OCI-LY3 (cell line): ENCODE data around the gene PAF1.

Experiments
- EZH2phosphoT487 ChIP-seq: fragments of 200-600 bp; shearing (Covaris generic); IDR thresholded peaks from 2 replicates; pipeline ENCODE4 v1.6.1; 2018; ENCODE audit warnings: antibody characterized with exemption, mixed run types, low read depth
- TF ChIP-seq, protein P1 (sequence below): fragments of 200-600, 300-600 bp; sonication (generic); IDR thresholded peaks from 2 replicates; pipeline ENCODE4 v1.5.1; 2014; ENCODE audit warnings: antibody characterized with exemption, low read length, low read depth

DNA sequence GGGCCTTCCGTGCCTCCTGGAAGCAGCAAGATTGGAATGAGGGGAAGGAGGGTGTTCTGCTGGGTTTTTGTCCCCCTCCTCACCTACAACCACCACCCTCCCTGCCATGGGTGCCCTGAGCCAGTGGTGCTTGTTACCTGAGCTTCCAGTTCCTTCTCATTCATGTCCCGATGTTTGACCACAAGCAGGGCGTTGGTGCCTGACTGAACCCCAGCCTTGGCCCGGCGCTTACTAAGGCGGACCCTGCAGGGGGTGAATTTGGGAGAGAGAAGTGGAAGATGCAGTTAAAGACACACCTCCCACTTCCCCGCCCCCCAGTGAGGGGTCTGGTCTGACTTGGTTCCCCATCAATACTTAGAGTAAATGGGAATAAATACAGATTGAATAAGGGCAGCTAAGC lies 4.3 kb downstream of the PAF1 start:
- no peak for TF ChIP-seq EZH2phosphoT487
- TF ChIP-seq, protein P1, sequence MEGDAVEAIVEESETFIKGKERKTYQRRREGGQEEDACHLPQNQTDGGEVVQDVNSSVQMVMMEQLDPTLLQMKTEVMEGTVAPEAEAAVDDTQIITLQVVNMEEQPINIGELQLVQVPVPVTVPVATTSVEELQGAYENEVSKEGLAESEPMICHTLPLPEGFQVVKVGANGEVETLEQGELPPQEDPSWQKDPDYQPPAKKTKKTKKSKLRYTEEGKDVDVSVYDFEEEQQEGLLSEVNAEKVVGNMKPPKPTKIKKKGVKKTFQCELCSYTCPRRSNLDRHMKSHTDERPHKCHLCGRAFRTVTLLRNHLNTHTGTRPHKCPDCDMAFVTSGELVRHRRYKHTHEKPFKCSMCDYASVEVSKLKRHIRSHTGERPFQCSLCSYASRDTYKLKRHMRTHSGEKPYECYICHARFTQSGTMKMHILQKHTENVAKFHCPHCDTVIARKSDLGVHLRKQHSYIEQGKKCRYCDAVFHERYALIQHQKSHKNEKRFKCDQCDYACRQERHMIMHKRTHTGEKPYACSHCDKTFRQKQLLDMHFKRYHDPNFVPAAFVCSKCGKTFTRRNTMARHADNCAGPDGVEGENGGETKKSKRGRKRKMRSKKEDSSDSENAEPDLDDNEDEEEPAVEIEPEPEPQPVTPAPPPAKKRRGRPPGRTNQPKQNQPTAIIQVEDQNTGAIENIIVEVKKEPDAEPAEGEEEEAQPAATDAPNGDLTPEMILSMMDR: no peak
